Bone marrow (tissue), 2 donors: ENCODE data around the gene CEP104.

Experiments used
- DNase-seq, 2 donors: peaks; one replicate each; lab custom pipeline; 2025; lab: John Stamatoyannopoulos, UW

Gene CEP104

DNA sequence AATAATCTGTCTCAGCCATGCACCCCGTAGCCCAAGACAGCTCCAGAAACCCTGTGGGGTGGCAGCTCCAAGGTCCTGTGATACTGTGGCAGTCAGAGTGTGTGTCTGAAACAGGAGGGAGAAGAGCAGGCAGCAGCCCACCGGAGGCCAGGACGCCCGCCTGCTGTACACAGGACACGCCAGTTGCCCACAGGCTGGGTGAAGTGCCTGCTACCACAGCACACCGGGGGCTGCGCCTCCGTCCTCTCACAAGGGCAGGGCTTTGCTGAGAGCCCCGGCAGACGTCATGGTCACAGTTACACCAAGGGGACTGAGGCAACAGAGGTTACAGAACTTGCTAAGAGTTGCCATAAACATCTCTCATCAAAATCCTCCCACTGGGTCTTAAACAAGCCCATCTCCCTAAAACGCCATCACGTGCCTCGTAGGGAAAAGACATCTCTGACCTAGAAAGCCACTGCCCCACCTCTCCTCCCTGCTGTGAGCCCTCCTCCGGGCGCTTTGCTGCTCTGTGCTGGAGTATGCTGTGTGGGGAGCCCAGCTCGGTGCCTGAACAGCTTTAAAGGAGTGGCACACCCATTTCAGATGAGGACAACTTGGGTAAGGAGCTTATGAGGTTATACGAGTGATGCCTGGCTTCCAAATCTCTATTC, 37.7 kb upstream of the CEP104 start:
- DNase-seq = no peak

DNA sequence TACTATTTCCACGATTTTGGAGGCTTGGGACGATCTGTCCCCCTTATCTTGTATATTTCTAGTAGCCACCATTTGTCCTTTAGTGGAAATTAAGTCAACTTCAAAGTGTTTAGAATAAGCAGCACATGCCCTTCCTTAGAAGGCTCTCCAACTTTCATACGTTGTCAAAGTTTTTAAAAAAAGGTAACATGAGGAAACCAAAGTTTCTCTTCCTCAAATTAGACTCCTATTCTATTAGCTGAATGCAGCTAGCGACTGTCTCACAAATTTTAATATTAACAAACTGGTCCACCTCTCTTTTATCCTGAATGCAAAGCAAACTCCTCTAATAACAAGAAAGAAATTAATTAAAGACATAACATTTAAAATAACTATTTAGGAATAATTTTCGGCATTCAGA, 36.2 kb upstream of the CEP104 start:
- DNase-seq = no peak

DNA sequence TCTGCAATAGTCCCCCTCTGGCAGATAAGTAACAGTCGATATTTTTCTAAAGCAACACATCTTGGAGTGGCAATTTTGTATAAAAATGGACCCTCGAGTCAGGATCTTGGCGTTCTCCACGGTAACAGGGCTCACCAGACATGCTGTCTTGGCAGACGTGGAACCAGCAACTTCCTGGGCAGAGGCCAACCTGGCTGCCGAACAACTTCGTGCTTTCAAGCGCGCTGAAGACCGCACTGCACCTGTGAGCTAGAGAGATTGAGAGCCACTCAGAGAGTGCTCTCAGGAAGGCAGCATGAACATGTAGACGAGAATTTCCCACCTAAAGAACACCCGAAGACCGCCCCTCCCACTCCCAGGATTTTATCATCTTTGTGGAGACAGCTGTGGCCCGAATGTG, 35.7 kb upstream of the CEP104 start:
- no peak for DNase-seq

DNA sequence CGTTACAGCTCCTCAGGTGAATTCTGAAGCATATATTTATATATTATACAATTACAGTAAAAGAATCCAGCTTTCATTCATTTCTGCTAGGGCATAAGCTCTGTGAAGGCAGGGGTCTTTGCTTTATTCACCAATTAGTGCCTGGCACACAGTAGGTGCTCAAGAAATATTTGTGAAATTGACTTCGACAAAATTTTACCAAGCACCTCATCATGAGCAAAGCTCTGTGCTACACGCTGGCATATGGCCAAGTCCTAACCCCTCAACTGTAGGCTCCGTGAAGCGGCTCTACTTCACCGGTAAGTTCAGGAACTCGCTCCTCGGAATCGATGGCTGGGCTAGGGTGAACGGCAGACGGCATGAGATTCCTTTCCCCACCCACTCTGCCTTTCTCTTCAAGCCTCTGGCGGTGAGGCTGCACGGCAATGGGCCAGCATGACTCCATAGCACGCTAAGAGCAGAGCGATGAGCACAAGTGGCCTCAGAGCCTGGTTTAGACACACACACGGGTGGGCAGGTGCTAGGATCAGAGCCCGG, 34.4 kb upstream of the CEP104 start:
- DNase-seq = no peak

DNA sequence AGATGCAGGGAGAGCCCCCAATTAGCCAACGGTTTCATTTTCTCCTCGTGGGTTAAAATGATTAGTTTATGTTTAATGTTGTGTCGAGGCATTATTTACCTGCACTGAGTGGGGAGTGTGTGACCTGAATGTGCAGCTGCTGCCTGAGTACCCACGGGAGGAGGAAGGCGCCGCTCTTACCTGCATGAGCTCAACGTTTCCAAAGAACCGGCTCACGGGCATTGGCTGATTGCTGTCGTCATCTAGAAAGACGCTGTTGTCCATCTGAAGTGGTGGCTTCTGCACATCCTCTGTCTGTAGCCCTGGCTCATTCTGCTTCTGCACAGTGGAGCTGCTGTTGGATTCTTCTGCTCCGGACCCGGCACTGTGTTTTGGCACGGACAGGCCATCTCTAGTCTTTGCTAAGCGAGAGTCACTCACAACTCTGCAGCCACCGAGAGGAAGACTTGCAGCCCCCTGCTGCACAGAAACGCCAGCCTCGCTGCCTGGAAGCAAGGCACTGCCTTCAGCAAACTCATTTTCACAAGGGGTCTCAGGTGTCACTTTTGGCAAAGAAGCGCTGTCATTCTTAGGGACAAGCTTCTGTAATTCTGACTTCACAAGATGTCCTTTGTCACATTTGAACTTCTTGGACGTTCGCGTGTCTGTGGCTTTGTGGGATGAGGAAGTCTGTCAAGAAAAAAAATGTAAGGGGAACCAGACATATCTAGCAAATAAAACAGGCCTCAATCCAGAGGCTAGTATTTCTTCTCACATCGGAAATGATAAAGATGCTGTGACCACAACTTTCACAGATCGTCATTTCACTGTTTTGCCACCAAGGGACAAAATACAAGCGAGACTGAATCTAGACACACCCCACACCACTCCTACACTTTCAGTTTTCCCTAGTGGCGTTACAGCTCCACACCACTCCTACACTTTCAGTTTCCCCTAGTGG, 33.6 kb upstream of the CEP104 start:
- peak in 1 of 2 donors; percentile 84 for DNase-seq

DNA sequence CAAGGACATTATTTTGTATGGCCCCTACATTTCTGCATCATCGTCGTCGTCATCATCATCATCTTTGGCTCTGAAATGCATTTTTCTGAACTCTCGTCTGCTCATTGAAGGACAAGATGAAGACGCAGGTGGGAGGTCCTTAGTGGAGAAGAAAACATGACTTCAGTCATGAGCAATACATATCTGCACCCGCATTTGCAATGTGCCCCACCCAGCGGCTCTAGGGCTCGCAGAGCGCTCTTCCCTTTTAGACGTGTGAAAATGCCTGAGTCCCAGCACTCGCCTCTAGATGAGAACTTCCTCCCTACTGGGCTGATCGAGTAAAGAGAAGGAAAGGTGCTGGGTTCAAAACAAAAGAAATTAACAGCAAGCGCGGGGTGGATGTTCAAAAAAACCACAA, 32.9 kb upstream of the CEP104 start:
- no peak for DNase-seq

DNA sequence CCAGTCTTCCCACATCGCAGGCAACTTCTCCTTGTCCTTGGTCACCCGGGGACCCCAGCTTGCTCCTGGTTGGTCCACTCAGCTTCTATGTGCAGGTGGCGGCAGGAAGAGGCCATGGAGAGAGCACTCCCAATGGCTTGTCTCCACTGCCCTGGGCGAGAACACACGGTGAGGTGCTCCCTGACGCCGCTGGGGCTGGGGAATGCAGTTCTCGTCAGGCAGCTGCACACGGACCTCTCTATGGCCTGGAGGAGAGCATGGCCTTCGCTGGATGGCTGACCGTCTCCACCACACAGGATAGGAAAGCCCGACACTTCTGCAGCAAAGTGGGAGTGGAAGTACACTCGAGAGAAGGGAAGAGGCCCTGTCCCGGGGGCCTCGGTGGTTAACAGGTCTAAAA, 31.3 kb upstream of the CEP104 start:
- DNase-seq = no peak

DNA sequence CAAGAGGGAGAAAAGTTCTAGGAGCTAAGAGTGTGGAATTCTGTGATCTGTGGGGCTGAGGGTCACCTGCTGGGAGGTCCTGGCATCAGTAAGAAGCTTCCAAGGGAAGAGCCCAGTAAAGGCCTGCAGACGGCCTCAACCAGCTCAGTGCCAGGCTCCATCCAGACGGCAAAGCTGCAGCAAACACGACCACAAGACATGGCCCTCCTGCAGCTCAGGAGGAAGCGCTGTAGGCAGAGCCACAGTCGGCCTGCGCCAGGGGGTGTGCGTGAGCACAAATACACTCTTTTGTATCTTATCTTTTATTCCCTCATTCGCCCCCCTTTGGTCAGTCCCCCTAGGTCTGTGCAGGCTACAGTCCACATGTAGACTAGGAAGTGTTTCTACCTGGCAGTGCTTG, 29.7 kb upstream of the CEP104 start:
- DNase-seq = no peak

DNA sequence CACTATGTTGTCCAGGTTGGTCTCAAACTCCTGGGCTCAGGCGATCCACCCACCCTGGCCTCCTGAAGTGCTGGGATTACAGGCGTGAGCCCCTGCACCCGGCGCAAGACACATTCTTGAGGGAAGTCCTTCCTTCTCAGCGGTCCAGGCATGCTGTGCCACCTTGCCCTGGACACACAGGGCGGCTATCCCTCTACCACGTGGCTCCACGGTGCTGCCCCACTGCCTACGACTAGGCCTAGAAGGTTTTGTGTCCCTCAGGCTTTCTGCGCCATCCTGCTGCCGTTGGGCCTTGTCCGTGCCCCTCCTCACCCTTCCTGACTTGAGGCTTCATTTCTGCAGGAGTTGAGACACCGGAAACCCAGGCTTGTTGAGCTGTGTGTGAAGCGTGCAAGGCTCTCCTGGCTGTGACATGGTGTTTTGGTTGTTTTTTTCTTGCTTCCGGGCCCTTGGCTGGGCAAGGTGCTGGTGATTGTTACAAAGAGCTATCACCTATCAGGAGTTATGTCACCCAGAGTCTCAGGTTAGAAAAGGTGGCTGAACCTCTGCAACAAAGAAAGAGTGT, 29.2 kb upstream of the CEP104 start:
- no peak for DNase-seq

DNA sequence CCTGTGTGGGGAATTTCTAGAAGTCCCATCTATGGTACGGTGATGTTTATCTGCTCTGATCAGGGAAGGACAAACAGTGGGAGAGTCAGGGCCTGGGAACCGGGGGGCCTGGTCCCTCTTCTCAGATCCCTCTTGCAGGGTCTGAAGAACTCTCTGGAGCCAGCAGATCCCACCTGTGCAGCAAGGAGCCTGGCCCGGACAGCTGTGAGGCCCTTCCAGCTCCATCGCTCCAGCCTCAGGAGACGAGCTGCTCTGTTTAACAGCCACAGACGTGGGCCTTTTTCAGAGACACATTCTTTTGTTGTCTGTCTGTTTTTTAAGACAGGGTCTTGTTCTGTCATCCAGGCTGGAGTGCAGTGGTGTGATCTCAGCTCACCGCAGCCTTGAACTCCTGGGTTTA, 28.6 kb upstream of the CEP104 start:
- no peak for DNase-seq

DNA sequence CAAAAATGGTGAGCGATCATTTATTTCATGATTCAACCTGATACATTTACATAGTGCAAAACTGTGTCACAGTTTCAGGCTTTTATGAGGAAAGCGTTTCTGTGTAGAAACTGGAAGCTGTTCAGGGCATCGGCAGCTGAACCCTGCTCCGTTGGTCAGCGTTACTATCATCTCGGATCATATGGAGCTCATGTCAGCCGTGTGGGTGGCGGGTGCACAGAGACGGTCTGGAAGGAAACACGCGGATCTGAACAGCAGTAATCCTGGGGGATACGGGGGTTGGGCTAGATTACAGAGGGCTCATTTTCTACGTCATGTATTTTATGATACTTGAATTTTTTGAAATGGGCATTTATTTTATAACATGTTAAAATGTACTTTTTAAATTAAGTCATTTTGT, 28.0 kb upstream of the CEP104 start:
- DNase-seq = no peak

DNA sequence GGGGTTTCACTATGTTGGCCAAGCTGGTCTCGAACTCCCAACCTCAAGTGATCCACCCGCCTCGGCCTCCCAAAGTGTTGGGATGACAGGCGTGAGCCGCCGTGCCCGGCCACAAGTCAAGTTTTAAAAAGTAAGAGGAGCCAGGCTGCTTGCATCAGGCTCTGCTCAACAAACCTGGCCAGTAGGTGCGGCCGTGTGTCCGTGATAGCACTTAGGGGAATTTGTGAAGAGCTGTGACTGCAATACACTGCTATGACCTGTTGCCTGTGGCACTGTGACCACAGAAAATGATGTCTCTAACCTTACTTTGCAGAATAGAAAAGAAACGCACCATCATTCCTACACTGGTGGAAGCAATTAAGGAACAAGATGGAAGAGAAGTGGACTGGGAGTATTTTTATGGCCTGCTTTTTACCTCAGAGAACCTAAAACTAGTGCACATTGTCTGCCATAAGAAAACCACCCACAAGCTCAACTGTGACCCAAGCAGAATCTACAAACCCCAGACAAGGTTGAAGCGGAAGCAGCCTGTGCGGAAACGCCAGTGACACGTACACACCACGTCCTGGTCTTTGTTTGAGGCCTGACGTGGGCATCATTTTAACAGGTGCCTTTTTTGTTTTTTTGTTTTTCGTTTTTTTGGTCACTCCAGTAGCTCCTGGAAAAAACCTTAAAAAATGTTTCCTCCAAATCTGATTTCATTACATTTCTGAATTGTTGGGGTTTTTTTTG, 26.3 kb upstream of the CEP104 start:
- DNase-seq = no peak

DNA sequence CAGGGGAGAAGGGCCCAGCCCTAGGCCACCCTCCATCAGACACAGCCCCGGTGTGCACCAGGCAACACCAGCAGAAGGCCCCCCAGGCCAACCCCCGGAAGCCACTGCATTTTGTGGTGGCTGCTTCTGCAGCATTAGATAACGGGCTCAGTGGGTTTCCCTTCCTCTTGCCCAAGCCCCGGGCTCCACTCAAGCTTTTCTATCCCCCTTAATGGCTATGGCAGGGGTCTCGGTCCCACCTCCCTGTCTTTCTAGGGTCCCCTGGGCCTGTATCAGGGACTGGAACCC, 24.1 kb upstream of the CEP104 start:
- no peak for DNase-seq

DNA sequence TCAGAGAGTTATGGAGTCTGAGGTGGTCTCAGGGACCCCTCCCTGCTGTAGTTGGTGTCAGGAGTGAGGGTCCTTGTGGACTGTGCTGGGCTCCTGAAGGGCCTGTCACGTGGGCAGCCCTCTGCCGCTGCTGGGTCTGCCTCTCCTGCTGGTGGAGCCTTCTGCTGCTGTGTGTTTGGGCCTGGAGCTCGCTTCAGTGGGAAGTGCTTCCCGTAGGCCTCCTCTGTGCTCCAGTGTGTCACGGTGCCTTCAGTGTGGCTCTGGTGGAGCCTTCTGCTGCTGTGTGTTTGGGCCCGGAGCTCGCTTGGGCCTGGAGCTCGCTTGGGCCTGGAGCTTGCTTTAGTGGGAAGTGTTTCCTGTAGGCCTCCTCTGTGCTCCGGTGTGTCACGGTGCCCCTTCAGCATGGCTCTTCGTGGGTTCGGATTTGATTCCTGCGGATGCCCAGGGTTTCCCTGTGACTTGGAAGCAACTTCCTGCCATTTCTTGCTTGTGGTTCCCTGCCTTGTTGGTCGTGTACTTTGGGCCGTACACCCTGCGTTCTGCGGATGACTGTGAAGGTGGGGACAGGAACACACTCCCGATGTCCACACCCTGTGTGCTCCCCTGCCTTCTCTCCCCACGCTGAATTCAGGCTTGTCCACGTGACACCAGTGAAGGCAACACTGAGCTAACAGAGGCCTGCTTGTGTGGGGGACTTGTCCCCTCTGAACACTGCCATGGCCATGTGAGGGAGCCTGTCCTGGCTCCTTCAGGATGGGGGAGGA, 23.6 kb upstream of the CEP104 start:
- no peak for DNase-seq

DNA sequence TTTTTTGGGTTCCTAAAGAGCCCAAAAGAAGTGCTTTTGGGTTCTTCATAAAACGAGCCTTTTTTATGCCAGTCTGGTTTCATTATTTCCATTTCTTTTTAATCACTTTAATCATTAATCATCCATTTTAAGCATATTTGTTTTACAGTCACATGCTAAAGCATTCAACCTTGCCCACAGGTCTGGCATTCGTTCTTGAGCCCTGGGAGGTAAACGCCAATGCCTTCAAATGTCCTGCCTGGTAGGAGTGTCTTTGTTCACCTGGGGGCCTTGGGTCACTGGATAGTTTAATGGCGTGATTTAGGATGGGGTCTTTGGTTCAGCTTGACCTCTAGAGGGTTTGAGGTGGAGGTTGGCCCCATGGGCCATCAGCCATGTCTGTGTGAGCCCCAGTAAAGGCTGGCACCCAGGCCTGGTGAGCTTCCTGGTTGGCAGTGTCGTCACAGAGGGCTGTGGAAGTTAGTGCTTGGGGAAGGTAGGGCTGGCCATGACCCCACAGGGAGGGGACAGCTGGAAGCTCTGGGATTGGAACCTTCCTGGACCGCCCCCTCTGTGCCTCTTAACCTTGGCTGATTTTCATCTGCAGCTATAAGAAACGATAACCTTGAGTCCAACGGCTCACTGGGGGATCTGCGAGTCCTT, 22.9 kb upstream of the CEP104 start:
- DNase-seq = no peak

DNA sequence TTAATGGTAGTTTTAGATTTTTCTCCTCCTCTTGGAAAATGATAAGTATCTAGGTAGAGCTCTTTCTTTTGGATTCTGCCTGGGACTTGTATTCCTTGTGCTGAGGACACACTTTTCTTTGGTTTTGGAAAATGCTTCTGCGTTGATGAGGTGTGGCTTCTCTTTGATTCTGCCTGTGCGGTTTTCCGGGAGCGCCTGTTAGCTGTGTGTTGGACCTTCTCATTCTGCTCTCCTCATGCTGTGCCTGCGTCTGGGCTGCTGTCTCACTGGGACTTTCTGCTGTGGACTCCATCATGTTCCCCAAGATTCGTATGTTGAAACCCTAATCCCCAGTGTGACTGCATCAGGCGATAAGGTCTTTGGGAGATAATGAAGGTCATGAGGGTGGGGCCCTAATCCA, 22.1 kb upstream of the CEP104 start:
- no peak for DNase-seq

DNA sequence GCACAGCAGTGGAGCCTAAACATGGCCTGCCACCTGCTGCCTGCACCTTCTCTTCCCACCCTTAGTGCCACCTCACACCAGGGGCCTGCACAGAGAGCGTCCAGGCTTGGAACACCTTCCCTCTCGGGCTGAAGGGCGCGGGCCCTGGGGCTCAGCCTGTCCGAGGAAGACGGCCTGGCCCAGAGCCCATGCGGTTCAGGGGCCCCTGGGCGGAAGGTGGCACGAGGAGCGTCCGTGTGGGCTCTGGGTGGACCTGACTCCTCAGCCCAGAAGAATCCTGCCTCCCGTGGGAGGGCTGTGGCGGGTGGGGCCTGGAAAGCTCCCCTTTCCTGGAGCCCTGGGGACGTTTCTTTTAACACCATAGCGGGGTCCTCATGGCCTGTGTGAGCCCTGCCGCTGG, 19.7 kb upstream of the CEP104 start:
- DNase-seq = no peak

DNA sequence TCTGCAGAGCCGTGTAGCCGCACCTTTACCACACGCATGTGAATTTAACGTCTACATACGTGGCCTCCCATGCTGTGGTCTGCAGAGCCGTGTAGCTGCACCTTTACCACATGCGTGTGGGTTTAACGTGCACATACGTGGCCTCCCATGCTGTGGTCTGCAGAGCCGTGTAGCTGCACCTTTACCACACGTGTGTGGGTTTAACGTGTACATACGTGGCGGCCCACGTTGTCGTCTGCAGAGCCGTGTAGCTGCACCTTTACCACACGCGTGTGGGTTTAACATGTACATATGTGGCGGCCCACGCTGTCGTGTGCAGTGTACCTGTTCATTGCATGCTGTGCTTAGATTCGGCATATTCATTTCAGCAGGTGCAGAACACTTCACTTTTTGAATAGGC, 17.7 kb upstream of the CEP104 start:
- DNase-seq = no peak

DNA sequence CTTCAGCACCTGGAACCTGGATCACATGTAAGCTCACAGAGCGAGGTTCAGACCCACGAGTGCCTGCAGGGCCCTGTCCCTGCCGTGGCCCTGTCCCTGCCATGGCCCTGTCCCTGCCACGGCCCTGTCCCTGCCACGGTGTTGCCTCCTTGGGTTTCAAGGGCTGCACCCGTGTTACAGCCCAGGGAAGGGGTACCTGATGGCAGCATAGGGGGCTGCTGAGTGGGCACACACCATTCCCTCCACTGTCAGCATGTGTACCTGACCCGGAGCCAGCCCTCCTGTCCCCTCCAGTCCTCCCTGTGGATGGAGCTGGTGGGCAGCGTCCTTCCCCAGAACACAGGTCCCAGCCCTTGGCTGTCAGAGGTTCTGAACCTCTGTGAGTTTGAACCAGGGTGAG, 15.5 kb upstream of the CEP104 start:
- no peak for DNase-seq

DNA sequence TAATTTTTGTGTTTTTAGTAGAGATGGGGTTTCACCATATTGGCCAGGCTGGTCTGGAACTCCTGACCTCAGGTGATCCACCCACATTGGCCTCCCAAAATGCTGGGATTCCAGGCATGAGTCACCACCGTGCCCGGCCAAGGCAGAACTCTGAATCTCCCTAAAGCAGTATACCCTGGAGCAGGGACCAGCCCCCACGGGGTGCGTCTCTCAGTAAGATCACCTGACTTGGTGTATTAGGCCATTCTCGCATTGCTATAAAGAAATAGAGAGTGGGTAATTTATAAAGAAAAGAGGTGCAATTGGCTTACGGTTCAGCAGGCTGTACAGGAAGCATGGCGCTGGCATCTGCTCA, 14.4 kb upstream of the CEP104 start:
- DNase-seq = no peak

DNA sequence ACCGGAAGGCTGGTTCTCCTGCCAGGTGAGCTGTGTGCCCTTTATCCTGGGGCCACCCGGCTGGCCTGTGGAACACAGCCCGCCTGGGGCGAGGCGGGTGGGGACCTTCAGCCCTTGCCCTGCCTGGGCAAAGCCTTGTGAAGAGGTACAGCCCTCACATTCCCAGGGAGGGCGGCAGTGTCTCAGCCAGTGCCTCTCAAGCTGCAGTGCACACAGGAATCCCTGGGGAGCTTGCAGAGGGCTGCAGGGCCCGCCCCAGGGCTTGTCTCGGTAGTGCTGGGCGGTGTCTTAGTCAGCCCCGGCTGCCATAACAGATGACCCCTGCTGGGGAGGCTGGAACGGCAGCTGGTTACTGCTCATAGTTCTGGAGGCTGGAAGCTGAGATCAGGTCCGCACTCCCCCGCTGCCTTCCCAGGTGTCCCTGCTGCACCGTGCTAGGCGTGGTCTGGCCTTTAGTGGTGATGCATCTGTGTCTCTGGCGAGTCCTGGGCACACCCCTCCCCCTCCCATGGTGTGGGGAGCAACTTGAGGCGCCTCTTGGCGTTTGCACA, 12.8 kb upstream of the CEP104 start:
- DNase-seq = no peak
